Naive thymus-derived CD8-positive, alpha-beta T cell (primary cell): ENCODE measurements around the gene BNC2. TPM values are rescaled to one million over a fixed set of nuclear protein-coding genes. Genes with fewer than 3 reads are reported as not detected.

Experiments used
- ATAC-seq, 2 donors: fragments of 150-1000 bp; cut with Tn5 transposase in 1 of 2; sonication (Bioruptor Pico), chemical (Tn5 transposase) in 1 of 2; 1 replicate in 1 of 2; 2 replicates in 1 of 2; pipeline ENCODE4 v1.10.0; 2021; ENCODE audit warnings: mild to moderate bottlenecking in 2 of 2, moderate library complexity in 2 of 2
- POLR2A ChIA-PET: fragments of 350-600 bp; sonication (Branson Sonifier 250); formaldehyde crosslinking; loops from one replicate; lab custom pipeline; 2021; ENCODE audit warnings: antibody characterized with exemption; lab: Charles Lee
- DNase-seq, 10 donors: peaks; one replicate each; pipeline versions ENCODE4 v3.0.0 to v3.0.0-alpha.2; 2020 to 2022
- H3K27ac Mint-ChIP-seq, 10 donors: one replicate each; pipeline ENCODE4 v1.8.0; 2020 to 2022; ENCODE audit warnings: mild to moderate bottlenecking in 10 of 10, mixed read lengths in 10 of 10, moderate library complexity in 4 of 10, inconsistent platforms in 1 of 10
- H3K27me3 Mint-ChIP-seq, 5 donors: one replicate each; pipeline ENCODE4 v1.8.0; 2021 to 2022; ENCODE audit warnings: mixed read lengths in 5 of 5
- H3K36me3 Mint-ChIP-seq, 3 donors: one replicate each; pipeline ENCODE4 v1.8.0; 2020 to 2022; ENCODE audit warnings: mixed read lengths in 3 of 3, mild to moderate bottlenecking in 2 of 3, inconsistent platforms in 1 of 3
- H3K4me1 Mint-ChIP-seq, 4 donors: one replicate each; pipeline ENCODE4 v1.8.0; 2021 to 2022; ENCODE audit warnings: mixed read lengths in 4 of 4
- H3K4me3 Mint-ChIP-seq, 10 donors: one replicate each; pipeline ENCODE4 v1.8.0; 2020 to 2022; ENCODE audit warnings: mild to moderate bottlenecking in 10 of 10, mixed read lengths in 10 of 10, moderate library complexity in 6 of 10, inconsistent platforms in 1 of 10
- H3K9me3 Mint-ChIP-seq, 9 donors: one replicate each; pipeline ENCODE4 v1.8.0; 2020 to 2022; ENCODE audit warnings: mixed read lengths in 9 of 9, mild to moderate bottlenecking in 3 of 9, inconsistent platforms in 1 of 9, moderate library complexity in 1 of 9
- polyA plus RNA-seq, 3 donors: library from polyadenylated mRNA; unstranded; fragments of 300-500 nt; fragmentation: Illumina TruSeq; gene quantifications; one replicate each; pipeline ENCODE4 v1.2.3, GENCODE V29; 2021
- total RNA-seq, 8 experiments: library from RNA in 2 of 8; stranded (reverse) in 2 of 8; gene quantifications; one replicate each; pipeline ENCODE4 v1.2.3 and lab custom pipeline; 2021 to 2026

The BNC2 gene
- total and polyA plus RNA-seq, 5 experiments from 2014 or later: not detected

- H3K4me1 Mint-ChIP-seq: no peaks in the 10 kb centered on the region
- no peak for ATAC-seq
Observed at GRCh38 chr9:16535555-16535954, 334.9 kb downstream of the BNC2 start.

GRCh38 chr9:16532681-16533450 lies 337.6 kb downstream of the BNC2 start:
- H3K4me3 Mint-ChIP-seq: no peak overlapping the region
- no peaks in the 10 kb centered on the region for H3K4me1 Mint-ChIP-seq
- no peak for DNase-seq
- H3K27ac Mint-ChIP-seq: no peak overlapping the region
- POLR2A ChIA-PET: no interaction called here
- H3K9me3 Mint-ChIP-seq: peaks cover 0 to 3% (median 0%) of the 10 kb centered on the region in 9 donors
- H3K27me3 Mint-ChIP-seq: peaks cover 0 to 11% (median 3%) of the 10 kb centered on the region in 5 donors
- no peaks in the 10 kb centered on the region for H3K36me3 Mint-ChIP-seq
- ATAC-seq: no peak

More at GRCh38 chr9:16535555-16535954, 334.9 kb downstream of the BNC2 start:
- Mint-ChIP-seq H3K36me3 (no peaks in the 10 kb centered on the region), H3K27me3 (peaks cover 0 to 9% (median 3%) of the 10 kb centered on the region in 5 donors), H3K27ac (no peak overlapping the region), H3K9me3 (peaks cover 0 to 3% (median 0%) of the 10 kb centered on the region in 9 donors), H3K4me3 (no peak overlapping the region)
- no peak for DNase-seq
- POLR2A ChIA-PET: no interaction called here

- no peaks in the 10 kb centered on the region for H3K36me3 Mint-ChIP-seq
- H3K4me3 Mint-ChIP-seq: no peak overlapping the region
- ATAC-seq (no peak), DNase-seq (no peak)
- POLR2A ChIA-PET: no interaction called here
- no peaks in the 10 kb centered on the region for H3K4me1 Mint-ChIP-seq
- no peak overlapping the region for H3K27ac Mint-ChIP-seq
- peaks cover 0 to 11% (median 3%) of the 10 kb centered on the region in 5 donors for H3K27me3 Mint-ChIP-seq
- peaks cover 0 to 3% (median 0%) of the 10 kb centered on the region in 9 donors for H3K9me3 Mint-ChIP-seq
Observed at GRCh38 chr9:16532272-16532671, 338.2 kb downstream of the BNC2 start.

- Mint-ChIP-seq H3K27me3 (peaks cover 0 to 16% (median 3%) of the 10 kb centered on the region in 5 donors), H3K4me1 (no peaks in the 10 kb centered on the region), H3K36me3 (no peaks in the 10 kb centered on the region), H3K9me3 (peaks cover 0 to 3% (median 0%) of the 10 kb centered on the region in 9 donors), H3K4me3 (no peak overlapping the region), H3K27ac (no peak overlapping the region)
- DNase-seq: no peak
- no peak for ATAC-seq
- POLR2A ChIA-PET: no interaction called here
Observed at GRCh38 chr9:16530669-16531642, 339.5 kb downstream of the BNC2 start.

GRCh38 chr9:16527573-16527972 lies 342.9 kb downstream of the BNC2 start:
- Mint-ChIP-seq H3K36me3 (no peaks in the 10 kb centered on the region), H3K9me3 (peaks cover 0 to 3% (median 0%) of the 10 kb centered on the region in 9 donors), H3K4me1 (no peaks in the 10 kb centered on the region), H3K27me3 (peaks cover 0 to 12% (median 8%) of the 10 kb centered on the region in 5 donors), H3K27ac (no peak overlapping the region), H3K4me3 (no peak overlapping the region)
- DNase-seq (no peak), ATAC-seq (no peak)
- POLR2A ChIA-PET: no interaction called here

GRCh38 chr9:16526380-16526779 lies 344.1 kb downstream of the BNC2 start:
- ATAC-seq (no peak), DNase-seq (no peak)
- Mint-ChIP-seq H3K9me3 (peaks cover 0 to 3% (median 0%) of the 10 kb centered on the region in 9 donors), H3K4me1 (no peaks in the 10 kb centered on the region), H3K27me3 (peaks cover 0 to 21% (median 6%) of the 10 kb centered on the region in 5 donors), H3K4me3 (no peak overlapping the region), H3K36me3 (no peaks in the 10 kb centered on the region), H3K27ac (no peak overlapping the region)
- POLR2A ChIA-PET: no interaction called here

DNA sequence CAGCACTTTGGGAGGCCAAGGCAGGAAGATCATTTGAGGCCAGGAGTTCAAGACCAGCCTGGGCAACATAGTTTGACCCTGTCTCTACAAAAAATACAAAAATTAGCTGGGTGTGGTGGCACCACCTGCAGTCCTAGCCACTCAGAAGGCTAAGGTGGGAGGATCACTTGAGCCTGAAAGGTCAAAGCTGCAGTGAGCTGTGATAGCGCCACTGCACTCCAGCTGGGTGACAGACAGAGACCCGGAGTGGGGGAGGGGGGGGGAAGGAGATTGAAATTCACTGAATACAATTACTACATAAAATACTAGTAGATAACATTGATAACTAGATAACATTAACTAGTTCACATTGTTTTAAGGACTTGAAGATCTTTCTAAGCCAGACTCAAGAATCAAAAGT lies 345.6 kb downstream of the BNC2 start:
- H3K4me3 Mint-ChIP-seq: no peak overlapping the region
- H3K36me3 Mint-ChIP-seq: no peaks in the 10 kb centered on the region
- H3K27me3 Mint-ChIP-seq: peaks cover 0 to 20% (median 7%) of the 10 kb centered on the region in 5 donors
- no peak for DNase-seq
- no peak for ATAC-seq
- POLR2A ChIA-PET: no interaction called here
- H3K27ac Mint-ChIP-seq: no peak overlapping the region
- no peaks in the 10 kb centered on the region for H3K4me1 Mint-ChIP-seq
- H3K9me3 Mint-ChIP-seq: no peaks in the 10 kb centered on the region

- POLR2A ChIA-PET: no interaction called here
- H3K9me3 Mint-ChIP-seq: peaks cover 0 to 3% (median 0%) of the 10 kb centered on the region in 9 donors
- peaks cover 0 to 24% (median 7%) of the 10 kb centered on the region in 5 donors for H3K27me3 Mint-ChIP-seq
- H3K36me3 Mint-ChIP-seq: no peaks in the 10 kb centered on the region
- no peak overlapping the region for H3K27ac Mint-ChIP-seq
- no peak for DNase-seq
- ATAC-seq: no peak
- H3K4me1 Mint-ChIP-seq: no peaks in the 10 kb centered on the region
- no peak overlapping the region for H3K4me3 Mint-ChIP-seq
Observed at GRCh38 chr9:16524078-16524477, 346.4 kb downstream of the BNC2 start.

- Mint-ChIP-seq H3K9me3 (peaks cover 0 to 3% (median 0%) of the 10 kb centered on the region in 9 donors), H3K27ac (no peak overlapping the region), H3K36me3 (no peaks in the 10 kb centered on the region), H3K4me1 (no peaks in the 10 kb centered on the region), H3K27me3 (peaks cover 0 to 24% (median 7%) of the 10 kb centered on the region in 5 donors), H3K4me3 (no peak overlapping the region)
- ATAC-seq (no peak), DNase-seq (no peak)
- POLR2A ChIA-PET: no interaction called here
Observed at GRCh38 chr9:16521868-16522411, 348.5 kb downstream of the BNC2 start.

GRCh38 chr9:16519001-16519400 lies 351.5 kb downstream of the BNC2 start:
- DNase-seq (no peak), ATAC-seq (no peak)
- peaks cover 0 to 3% (median 0%) of the 10 kb centered on the region in 9 donors for H3K9me3 Mint-ChIP-seq
- no peaks in the 10 kb centered on the region for H3K36me3 Mint-ChIP-seq
- no peak overlapping the region for H3K27ac Mint-ChIP-seq
- H3K4me3 Mint-ChIP-seq: no peak overlapping the region
- POLR2A ChIA-PET: no interaction called here
- H3K4me1 Mint-ChIP-seq: no peaks in the 10 kb centered on the region
- peaks cover 0 to 24% (median 6%) of the 10 kb centered on the region in 5 donors for H3K27me3 Mint-ChIP-seq

DNA sequence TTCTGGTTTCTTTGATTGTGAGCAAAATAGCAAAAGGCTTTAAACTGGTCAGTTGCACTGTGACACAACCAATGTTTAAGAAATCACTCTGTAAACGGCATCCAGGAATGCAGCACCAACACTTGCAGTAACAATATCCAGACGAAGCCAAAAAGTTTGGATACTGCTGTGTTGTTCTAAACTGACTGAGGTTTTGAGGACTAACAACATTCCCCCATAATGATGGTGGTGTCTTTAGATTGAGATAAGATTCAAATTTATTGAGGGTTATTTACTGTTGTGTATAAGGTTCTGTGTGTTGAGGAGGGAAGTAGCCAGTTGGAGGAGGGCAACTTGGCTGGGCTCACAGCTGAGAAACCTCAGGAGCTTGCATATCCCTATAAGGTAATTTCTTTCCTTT lies 353.6 kb downstream of the BNC2 start:
- POLR2A ChIA-PET: no interaction called here
- no peaks in the 10 kb centered on the region for H3K36me3 Mint-ChIP-seq
- no peak overlapping the region for H3K4me3 Mint-ChIP-seq
- DNase-seq (no peak), ATAC-seq (no peak)
- peaks cover 0 to 3% (median 0%) of the 10 kb centered on the region in 9 donors for H3K9me3 Mint-ChIP-seq
- no peaks in the 10 kb centered on the region for H3K4me1 Mint-ChIP-seq
- no peak overlapping the region for H3K27ac Mint-ChIP-seq
- H3K27me3 Mint-ChIP-seq: peaks cover 0 to 15% (median 4%) of the 10 kb centered on the region in 5 donors

GRCh38 chr9:16515879-16516301 lies 354.6 kb downstream of the BNC2 start:
- Mint-ChIP-seq H3K9me3 (peaks cover 0 to 3% (median 0%) of the 10 kb centered on the region in 9 donors), H3K27me3 (peaks cover 0 to 13% (median 4%) of the 10 kb centered on the region in 5 donors), H3K4me1 (no peaks in the 10 kb centered on the region), H3K27ac (no peak overlapping the region), H3K4me3 (no peak overlapping the region), H3K36me3 (no peaks in the 10 kb centered on the region)
- ATAC-seq (no peak), DNase-seq (no peak)
- POLR2A ChIA-PET: no interaction called here
